K562 (cell line): ENCODE results near the gene C2orf81.

Source experiments
- POLR2G ChIP-seq: fragments of 200-400 bp; formaldehyde crosslinking; IDR thresholded peaks from 2 replicates; pipeline ENCODE4 v1.6.1; 2017; ENCODE audit warnings: low read depth, mild to moderate bottlenecking, antibody characterized with exemption, low read length, moderate library complexity
- ZNF316 ChIP-seq: fragments of 450-650 bp; IDR thresholded peaks from 2 replicates; pipeline ENCODE4 v1.6.1; 2016
- ZNF449 ChIP-seq: fragments of 250-450 bp; sonication (Bioruptor Pico); IDR thresholded peaks from 2 replicates; pipeline ENCODE4 v1.8.0; 2022; ENCODE audit warnings: moderate library complexity, mild to moderate bottlenecking, inconsistent platforms

- TF ChIP-seq ZNF316 (no peak), ZNF449 (CRISPR knock-in tag) (no peak), POLR2G (no peak)
These were observed 21.6 kb downstream of the C2orf81 start for GRCh38 chr2:74399785-74400184.
